Liver (tissue), 3 donors: ENCODE measurements around the gene PGC.

Experiments
- CTCF ChIP-seq: fragments of 150-350 bp; IDR thresholded peaks from 2 replicates; pipeline ENCODE4 v1.5.1; 2017; ENCODE audit warnings: improper control_type of control experiment, low read depth, low read length; ENCODE audit not compliant: missing input control
- RAD21 ChIP-seq, 2 donors: IDR thresholded peaks; 2 replicates each; pipeline ENCODE4 v1.6.1; 2016; ENCODE audit warnings: antibody characterized with exemption in 2 of 2, mild to moderate bottlenecking in 2 of 2
- donor health status: healthy.
- donor health status: healthy.

GRCh38 chr6:41785689-41786450, 38.7 kb upstream of the PGC start:
- TF ChIP-seq RAD21 (IDR thresholded peaks at IDR 0.05) (no peak), CTCF (no peak)
